GM19395 (cell line): ENCODE measurements around the gene LAMA2.

Experiments used
- ATAC-seq: cut with Tn5 transposase; IDR thresholded peaks from one replicate; pipeline ENCODE4 v1.9.1; 2021; ENCODE audit warnings: mild to moderate bottlenecking, moderate library complexity; ENCODE audit not compliant: unreplicated experiment

The LAMA2 gene

DNA sequence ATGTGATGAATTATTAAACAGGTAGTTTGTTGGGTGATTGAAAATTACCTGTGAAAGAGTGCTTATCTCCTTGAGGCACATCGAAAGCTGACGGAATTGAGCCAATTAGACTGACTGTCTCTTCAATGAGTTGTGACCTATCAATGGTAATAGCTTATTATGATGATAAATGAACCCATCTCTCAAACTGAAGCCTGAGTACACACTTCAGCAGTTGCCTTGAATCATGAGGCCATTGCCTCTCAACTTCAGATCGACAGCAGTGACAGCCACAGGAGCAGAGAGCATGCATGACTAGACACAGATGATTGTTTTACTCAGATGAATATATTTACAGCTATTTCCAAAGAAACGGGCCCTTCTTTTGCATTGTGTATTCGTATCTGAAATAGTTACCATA is 323.9 kb downstream of the LAMA2 start:
- no peak for ATAC-seq

DNA sequence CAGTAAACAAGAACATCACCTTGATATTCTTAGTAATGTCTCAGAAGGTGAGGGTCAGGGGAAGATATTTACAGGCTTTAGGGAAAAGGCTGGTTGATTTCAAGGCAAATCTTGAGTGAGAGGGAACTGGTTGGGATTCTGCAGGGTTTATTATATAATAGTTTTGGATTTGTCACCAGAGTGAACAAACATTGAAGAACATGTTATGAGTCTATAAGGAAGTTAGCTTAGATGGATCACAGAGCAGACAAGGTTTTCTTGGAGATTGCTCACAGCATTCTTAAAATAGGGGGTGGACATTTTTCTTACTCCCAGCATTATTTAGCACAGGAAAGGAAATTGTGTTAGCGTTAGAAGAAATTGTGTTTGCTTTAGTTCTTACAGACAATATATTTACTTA is 324.9 kb downstream of the LAMA2 start:
- no peak for ATAC-seq

DNA sequence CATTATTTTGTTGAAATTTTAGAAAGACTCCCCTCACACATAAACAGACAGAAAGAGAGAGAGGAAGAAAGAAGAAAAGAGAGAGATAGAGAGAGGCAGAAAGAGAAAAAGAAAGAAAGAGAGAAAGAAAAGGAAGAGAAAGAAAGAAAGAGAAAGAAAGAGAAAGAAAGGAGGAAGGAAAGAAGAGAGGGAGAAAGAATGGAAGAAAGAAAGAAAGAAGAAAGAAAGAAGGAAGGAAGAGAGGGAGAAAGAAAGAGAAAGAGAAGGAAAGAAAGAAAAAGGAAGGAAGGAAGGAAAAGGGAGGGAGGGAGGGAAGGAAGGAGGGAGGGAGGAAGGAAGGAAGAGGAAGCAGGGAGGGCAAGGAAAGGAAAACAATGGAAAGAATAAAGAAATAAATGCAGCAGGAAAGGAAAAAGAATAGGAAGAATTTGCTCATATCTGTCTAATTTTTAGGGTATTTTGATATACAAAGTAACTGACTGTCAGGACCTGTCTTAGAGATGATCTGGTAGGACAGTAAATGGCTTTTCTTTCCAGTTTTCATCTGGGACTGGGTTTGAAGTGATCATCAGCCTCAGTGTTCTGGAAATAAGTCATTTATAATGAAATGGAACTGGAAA is 325.6 kb downstream of the LAMA2 start:
- no peak for ATAC-seq

DNA sequence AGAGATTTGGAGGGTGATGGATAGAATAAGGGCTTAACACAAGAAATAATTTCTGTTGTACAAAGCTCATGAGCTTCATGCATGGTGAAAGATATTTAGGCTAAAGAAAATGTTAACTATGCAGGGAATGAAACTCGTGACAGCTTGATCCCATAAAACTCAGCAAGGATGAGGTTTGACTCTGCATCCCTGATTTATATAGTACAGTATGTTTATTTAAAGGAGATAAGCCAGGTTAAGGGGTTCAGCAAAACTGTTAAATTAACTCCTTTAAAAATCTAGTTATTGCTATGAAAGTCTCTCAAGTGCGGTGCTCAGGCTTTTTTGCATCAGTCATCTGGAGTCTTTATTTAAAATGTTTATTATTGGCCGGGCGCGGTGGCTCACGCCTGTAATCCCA is 326.4 kb downstream of the LAMA2 start:
- ATAC-seq, result no peak

DNA sequence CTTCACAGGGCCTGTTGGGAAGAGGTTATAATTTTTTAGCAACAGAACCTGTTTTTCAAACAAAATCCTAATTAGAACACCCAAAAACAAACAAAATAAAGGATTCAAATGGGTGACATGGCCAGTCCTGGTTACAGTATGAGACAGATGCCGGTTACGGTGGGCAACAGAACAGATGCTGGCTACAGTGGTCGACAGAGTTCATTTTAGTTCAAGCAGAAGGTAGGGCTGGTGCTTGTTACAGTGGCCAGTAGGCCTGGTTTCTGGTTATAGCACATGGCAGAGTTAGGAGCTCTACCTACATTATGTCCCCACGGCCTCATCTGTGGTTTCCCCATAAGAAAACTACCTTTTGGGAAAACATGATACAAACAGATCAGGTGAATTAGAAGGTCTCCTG is 327.7 kb downstream of the LAMA2 start:
- ATAC-seq, result no peak

DNA sequence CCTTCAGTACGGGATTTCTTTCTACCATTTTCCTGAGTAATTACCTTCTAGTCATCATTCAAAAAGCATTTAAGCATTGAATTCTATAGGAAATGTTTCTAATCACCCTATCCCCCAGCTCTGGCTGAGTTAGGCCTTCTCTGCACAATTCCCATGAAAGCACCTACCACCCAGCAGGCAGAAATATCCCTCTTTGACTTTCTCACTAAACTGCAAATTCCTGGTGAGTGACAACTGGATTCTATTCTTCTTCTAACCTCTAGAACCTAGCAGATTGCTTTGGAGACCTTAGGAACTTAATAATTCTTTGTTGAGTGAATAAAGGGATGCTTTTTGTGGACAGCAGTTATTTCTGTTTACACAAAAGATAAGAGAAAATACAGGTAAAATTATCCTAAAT is 328.7 kb downstream of the LAMA2 start:
- ATAC-seq, result no peak

DNA sequence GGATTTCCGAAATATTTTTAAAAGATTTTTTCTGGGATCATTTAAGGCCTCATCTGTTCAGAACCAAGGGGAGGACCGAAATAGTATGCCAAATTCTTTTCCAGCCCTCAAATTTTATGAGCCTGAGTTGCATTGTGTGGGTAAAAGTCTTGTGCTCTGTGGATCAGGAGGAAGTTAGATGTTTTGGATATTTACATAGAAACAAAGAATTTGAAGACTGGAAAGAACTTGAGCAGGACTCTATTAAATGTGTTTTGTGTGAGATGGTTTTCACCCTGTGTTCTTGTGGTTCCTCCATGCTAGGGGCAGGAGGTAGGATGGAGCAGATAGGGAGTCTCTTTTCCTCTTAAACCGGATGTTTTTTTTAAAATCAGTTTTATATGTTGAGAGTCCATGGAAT is 329.1 kb downstream of the LAMA2 start:
- ATAC-seq, result no peak

DNA sequence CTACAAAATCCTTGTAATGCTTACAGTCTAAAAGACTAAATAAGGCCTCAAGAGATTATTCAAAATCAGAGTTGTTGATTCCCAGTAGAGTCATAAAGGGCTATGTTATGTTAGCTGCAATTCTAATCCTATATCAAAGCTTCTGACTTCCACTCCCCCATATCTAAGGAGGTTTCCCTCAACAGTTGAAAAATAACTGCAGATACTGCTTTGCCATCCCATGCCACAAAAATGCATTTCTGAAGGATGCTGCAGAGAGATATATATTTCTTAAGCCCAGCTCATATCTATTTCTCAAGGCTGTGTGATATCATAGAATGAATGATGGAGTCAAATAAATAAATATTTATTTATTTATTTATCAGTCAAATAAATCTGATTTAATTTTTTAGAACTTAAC is 332.3 kb downstream of the LAMA2 start:
- ATAC-seq, result no peak

DNA sequence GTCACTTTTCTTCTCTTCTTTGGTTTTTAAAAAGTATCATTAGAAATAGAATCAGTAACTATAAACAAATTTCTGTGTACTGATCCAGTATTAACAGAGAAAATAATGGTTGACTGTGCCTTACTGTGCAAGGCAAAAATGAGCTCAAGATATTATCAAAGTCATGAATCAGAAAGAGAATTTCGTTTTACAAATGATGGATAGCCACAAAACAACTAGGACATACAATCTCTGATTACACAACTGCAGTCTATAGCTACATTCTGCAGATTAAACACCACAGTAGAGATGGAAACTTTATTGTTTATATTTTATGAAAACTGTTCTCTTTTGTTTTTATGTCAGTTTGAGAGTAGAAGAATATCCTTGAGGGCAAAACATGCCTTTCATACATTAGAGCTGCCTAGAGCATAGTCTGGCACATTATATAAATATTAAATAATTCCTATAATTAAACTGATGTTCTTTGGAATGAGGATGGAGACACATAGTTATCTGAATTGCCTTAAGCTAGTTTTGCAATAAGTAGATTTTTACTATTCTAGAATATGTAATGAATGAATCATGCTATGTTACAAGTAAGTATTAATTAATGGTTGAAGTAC is 333.1 kb downstream of the LAMA2 start:
- ATAC-seq, result no peak

DNA sequence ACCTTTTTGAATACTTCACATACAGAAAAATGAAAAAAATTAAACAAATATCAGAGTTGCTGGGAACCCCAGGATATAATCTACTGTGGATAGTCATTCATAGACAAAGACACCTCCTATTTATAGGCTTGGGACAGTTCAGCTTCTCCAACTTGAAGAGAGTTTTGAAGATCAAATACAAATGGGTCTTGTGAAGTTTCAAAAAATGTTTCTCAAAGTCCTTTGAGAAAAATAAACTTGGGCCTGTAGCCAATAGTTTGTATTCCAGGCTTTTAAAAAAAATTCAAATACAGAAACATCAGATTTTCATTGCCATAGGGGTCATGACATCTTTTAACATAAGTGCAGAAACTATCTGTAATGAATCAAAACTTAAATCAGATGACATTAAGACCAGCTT is 334.8 kb downstream of the LAMA2 start:
- ATAC-seq, result no peak

DNA sequence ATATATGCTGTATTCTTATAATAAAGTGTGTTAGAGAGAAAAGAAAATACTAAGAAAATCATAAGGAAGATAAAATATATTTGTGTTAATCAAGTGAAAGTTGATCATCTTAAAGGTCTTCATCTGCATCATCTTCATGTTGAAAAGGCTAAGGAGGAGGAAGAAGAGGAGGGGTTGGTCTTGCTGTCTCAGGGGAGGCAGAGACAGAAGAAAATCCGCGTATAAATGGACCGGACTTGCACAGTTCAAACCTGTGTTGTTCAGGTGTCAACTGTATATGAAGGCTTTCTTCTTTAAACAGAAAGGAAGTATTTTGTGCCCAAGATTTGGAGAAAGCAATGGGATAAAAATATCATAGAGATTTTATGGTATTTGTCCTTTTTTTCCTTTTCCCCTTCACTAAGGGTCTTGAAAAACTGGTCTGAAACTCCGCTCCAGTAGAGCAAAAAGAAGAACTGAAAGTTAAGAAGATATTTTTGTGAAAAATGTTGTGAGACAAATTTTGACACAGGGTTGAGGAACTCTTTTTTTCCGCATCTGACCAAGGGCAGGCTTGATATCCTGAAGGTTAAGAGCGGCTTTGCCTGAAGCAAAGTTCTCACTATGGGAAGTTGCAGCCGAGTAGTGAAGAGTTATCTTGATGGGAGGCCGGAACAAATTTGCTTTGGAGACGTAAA is 350.7 kb downstream of the LAMA2 start:
- ATAC-seq, result peak; percentile 66

DNA sequence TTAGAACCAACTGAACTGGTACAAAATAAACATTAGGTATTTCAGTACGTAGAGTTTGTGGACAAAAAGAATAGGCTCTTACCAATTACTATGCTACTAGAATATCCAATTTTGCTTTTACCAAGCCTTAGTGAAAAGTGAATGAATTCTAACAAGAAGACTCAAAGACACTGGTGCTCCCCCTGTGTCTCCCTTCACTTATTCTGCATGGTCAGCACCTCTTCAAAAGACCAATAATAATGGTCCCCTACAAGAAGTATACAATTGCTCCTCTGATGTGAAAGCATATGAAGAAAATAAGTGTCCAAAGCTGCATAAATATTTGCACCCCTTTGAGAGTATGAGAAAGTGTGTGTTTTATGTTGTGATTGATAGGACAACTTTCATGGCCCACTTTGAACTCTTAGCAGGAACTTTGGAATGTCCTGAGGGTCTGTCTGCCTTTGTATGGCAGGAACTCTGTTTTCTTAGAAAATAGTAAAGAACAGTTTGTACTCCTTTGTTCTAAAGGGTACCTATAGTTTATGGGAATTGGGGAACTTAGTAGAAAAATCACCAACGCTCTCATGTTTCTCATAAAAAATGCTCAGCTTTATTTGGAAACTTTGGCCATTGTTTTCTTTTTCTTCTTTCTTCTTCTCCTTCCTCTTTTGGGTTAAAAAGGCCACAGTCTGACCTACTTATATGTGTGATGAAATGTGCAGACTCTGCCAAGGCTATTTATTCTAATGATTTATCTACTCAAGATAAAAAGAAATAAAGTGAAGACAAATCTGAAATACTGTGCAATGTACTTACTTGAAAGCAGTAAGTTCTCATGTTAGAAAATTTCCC is 352.4 kb downstream of the LAMA2 start:
- no peak for ATAC-seq

DNA sequence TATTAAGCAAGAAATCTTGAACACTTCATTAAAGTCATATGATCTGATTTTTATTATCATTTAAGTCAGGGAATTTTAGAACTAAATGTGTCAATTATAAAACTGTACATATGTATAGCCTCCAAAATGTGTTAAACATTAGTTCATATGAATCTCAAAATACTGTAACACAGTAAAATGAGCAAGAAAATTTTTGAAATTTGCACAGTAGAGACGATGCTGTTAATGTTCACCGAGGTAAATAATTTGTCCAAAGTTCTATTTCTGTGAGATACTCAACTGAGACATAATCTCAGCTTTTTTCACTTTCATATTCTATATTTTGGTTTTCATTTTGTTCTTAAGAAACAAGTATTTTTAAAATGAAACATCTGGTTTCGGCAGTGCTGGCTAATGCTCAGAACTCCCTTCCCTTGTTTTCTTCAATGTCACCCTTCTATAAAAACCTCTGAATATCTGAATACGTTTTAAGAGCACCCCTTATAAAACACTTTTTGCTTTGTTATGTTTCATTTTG is 353.1 kb downstream of the LAMA2 start:
- peak; percentile 81 for ATAC-seq

DNA sequence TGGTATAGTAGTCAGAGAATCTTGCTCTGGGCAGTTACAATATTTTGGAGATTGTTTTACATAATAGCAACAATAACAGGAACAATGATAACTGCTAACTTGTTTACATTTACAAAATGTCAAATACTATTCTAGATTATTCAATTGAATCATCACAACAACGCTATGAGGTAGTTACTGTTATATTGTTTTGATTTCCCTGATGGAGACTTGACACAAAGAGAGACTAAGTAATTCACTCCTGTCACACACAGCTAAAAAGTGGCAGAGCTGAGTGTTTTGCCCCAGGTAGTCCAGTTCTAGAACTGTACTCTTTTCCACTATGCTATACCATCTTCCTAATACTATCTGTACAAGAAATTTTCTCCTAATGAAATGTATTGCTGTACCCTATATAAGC is 356.1 kb downstream of the LAMA2 start:
- no peak for ATAC-seq

DNA sequence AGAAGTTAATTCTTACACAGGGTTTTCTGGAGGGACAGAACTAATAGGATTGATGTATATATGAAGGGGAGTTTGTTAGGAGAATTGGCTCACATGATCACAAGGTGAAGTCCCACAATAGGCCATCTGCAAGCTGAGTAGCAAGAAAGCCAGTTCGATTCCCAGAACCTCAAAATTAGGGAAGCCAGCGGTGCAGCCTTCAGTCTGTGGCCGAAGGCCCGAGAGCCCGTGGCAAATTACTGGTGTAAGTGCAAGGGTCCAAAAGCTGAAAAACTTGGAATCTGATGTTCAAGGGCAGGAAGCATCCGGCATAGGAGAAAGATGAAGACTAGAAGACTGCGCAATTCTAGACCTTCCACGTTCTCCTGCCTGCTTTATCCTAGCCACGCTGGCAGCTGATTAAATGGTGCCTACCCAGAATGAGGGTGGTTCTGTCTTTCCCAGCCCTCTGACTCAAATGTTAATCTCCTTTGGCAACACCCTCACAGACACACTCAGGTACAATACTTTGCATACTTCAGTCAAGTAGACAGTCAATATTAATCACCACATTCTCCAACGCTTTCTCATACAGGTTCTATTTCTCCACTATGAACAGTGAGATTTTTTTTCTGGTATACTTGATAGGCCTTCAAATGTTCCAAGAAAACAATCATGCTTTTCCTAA is 357.0 kb downstream of the LAMA2 start:
- ATAC-seq, result no peak

DNA sequence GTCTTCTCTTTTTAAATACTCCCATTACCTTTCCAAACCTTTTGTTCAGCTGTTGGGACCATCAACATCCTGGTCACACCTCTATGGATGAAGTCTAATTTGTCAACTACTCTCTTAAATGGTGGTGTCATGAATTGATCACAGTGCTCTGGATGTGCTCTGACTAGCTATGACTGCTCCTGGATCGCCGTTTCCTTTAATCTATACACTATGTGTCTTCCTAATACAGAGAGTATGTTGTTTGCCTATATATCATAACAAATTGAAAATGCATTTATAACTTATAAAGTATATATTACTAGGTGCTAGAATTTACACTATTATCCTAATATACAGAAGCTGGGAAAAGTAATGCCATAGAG is 357.5 kb downstream of the LAMA2 start:
- ATAC-seq, result no peak

DNA sequence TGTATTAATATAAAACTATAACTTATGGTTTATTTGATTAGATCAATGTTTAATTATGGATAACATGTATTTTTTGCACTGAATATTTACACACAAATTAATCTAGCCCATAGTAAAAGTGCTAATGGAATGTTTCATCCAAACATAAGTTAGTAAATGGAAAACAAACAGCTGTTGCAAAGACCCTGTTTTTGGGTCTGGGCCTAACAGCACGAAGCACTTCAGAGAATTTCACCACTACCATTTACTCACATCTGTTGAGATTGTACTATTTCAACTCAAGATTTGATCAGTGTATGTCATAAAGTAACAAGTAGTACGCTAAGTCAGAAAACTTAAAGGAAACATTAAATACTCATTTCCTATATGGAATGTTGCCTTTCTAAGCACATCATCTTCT is 359.6 kb downstream of the LAMA2 start:
- ATAC-seq, result no peak

DNA sequence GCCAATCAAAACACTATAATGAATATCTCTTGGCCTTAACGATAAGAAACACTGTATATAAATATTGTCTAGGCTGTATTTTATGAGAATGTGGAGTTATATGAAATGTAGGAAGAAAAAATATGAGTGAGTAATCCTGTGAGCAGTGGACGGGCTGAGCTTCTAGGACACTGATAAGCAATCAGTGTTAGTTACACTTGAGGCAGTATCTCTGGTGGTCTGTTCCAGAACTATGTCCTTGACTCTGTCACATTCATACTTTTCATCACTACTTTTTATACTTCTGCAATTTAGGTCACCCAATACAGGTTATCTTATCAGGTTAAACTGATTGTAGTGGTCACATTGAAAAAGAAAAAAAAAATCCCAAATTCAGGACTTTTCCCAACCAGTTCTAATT is 360.4 kb downstream of the LAMA2 start:
- ATAC-seq, result no peak

DNA sequence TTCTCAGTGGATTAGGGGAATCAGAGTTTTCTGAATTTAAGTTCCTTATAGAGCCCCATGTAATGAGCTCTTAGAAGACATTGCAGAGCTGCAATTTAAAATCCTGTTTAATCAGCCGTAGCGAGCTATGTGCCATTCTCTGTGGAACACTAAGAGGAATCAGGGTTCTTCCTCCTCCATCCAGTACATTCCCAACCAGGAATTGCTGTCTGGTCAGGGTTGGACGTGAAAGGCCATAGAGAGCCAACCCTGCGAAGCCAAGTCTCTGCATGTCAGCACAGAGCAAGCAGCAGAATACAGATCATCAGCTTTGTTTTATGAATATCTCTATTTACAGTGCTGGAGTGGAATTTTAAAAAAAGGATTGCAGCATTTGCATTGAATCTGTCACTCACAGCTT is 366.0 kb downstream of the LAMA2 start:
- ATAC-seq, result no peak

DNA sequence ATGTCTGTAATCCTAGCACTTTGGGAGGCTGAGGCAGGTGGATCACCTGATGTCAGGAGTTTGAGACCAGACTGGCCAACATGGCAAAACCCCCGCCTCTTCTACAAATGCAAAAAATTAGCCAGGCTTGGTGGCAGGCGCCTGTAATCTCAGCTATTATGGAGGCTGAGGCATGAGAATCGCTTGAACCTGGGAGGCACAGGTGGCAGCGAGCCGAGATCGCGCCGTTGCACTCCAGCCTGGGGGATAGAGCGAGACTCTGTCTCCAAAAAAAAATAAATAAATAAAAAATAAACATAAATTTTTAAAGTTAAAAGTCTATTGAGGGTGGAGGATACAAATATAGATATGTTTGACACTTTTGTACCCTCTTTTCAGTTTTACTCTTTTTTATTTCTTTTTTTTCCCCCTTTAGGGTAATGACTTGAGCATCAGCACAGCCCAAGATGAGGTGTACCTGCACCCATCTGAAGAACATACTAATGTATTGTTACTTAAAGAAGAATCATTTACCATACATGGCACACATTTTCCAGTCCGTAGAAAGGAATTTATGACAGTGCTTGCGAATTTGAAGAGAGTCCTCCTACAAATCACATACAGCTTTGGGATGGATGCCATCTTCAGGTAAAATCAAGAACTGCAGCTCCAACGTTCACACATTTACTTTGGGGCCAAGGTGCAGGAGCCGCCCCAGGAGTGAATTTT is 368.9 kb downstream of the LAMA2 start:
- ATAC-seq, result peak; percentile 93
